BE2C (cell line): ENCODE measurements around the gene ADPGK.
"Not testable (repeated sequence)": the region's sequence is repeated elsewhere in the genome, so short reads cannot be mapped to it uniquely, and the experiment has no call there.

ENCODE experiments used
- DNase-seq: peaks from one replicate; pipeline ENCODE4 v3.0.0-alpha.2; 2020
- H3K27me3 ChIP-seq: fragments of 250-450 bp; sonication (Bioruptor Pico); 2 replicates; pipeline ENCODE4 v1.5.1; 2020; ENCODE audit warnings: mild to moderate bottlenecking
- H3K36me3 ChIP-seq: fragments of 250-450 bp; sonication (Bioruptor Pico); 2 replicates; pipeline ENCODE4 v1.5.1; 2020; ENCODE audit warnings: mild to moderate bottlenecking
- H3K4me1 ChIP-seq: fragments of 250-450 bp; sonication (Bioruptor Pico); 2 replicates; pipeline ENCODE4 v1.5.1; 2020
- H3K4me3 ChIP-seq: 2 replicates; pipeline ENCODE4 v1.5.1; 2011; ENCODE audit warnings: low read depth, low read length
- H3K9me3 ChIP-seq: fragments of 250-450 bp; sonication (Bioruptor Pico); 2 replicates; pipeline ENCODE4 v1.5.1; 2020
- TF ChIP-seq, protein P1 (sequence below): IDR thresholded peaks from 2 replicates; pipeline ENCODE4 v1.5.1; 2012; ENCODE audit warnings: mild to moderate bottlenecking, low read depth, low read length

ADPGK gene

DNA sequence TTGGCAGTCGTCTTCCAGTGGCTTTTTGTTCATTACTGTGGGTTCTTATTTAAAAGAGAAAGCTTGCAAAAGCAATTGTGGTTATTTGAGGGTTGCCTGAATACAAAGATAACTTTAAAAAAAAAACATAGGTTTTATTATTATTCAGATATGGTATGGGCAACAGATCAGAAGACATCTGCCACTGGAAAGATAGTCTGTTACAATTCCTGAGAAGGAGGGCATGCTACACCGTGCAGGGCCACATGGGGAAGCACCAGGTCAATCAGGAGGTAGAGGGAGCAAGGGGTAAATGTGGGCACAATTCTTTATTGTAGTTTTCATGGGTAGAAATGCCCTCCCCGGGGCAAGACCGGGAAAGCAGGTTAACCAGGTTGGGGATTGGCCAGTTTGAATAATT lies 51.0 kb downstream of the ADPGK start:
- H3K36me3 ChIP-seq = peaks cover 5% of the 10 kb centered on the region
- H3K4me1 ChIP-seq = peaks cover 6% of the 10 kb centered on the region
- no peaks in the 10 kb centered on the region for H3K27me3 ChIP-seq
- H3K4me3 ChIP-seq = no peak overlapping the region
- H3K9me3 ChIP-seq = no peaks in the 10 kb centered on the region
- DNase-seq = no peak
- TF ChIP-seq, protein P1, sequence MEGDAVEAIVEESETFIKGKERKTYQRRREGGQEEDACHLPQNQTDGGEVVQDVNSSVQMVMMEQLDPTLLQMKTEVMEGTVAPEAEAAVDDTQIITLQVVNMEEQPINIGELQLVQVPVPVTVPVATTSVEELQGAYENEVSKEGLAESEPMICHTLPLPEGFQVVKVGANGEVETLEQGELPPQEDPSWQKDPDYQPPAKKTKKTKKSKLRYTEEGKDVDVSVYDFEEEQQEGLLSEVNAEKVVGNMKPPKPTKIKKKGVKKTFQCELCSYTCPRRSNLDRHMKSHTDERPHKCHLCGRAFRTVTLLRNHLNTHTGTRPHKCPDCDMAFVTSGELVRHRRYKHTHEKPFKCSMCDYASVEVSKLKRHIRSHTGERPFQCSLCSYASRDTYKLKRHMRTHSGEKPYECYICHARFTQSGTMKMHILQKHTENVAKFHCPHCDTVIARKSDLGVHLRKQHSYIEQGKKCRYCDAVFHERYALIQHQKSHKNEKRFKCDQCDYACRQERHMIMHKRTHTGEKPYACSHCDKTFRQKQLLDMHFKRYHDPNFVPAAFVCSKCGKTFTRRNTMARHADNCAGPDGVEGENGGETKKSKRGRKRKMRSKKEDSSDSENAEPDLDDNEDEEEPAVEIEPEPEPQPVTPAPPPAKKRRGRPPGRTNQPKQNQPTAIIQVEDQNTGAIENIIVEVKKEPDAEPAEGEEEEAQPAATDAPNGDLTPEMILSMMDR = 0 out of 2 replicates have a peak, but pooled peaks have one; percentile 3

DNA sequence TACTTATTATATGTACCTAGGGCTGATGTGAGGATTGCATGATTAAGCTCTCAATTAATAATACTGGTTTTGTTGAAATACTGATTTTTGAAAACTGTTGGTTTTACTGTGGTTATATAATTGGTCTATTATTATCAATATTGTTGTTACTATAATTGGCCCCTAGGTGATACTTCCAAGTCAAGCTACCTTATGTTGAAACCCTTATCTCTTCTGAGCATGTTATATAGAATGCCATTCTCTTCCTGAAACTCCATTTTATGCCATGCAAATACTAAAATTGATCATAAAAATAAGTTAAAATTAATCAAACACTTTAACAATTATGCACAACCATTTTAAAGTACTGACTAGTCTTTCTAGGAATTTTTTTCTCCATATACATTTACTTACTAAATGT lies 51.5 kb downstream of the ADPGK start:
- Histone ChIP-seq H3K9me3 (no peaks in the 10 kb centered on the region), H3K4me1 (peaks cover 6% of the 10 kb centered on the region), H3K4me3 (no peak overlapping the region), H3K36me3 (peaks cover 5% of the 10 kb centered on the region), H3K27me3 (no peaks in the 10 kb centered on the region)
- DNase-seq = no peak
- TF ChIP-seq, protein P1 = no peak

DNA sequence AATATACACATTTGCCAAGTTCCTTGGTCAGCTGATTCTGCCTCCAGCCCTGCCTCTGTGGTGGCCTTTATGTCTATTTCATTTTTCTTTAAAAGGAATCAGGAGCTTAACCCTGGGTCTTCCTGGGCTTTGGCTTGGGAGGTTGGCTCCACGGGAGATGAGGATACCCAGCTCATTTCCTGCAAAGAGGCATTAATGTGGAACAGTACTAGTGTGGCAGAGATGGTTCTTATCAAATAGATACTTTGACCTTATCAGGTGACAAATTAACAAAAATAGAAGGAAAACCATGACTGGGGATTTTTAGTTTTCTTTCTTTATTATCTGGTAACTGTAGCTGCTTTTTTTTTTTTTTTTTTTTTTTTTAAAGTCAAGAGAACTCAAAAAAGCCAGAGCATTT lies 54.7 kb downstream of the ADPGK start:
- Histone ChIP-seq H3K9me3 (no peaks in the 10 kb centered on the region), H3K4me1 (peaks cover under 1% of the 10 kb centered on the region; the same call in 1 of the 2 replicates), H3K27me3 (no peaks in the 10 kb centered on the region), H3K36me3 (peaks cover 5% of the 10 kb centered on the region), H3K4me3 (no peak overlapping the region)
- DNase-seq = no peak
- TF ChIP-seq, protein P1 = no peak

DNA sequence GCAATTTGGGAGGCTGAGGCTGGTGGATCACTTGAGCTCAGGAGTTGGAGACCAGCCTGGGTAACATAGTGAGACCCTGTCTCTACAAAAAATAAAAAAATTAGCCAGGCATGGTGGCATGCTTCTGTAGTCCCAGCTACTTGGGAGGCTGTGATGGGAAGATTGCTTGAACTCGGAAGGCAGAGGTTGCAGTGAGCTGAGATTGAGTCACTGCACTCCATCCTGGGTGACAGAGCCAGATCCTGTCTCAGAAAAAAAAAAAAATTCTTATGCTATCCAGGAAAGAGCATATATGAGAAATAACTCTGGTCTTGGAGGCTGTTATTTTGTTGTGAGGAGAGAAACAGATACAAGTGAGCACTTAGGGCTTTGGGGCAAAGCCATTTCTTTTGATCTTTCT lies 55.3 kb downstream of the ADPGK start:
- H3K9me3 ChIP-seq, H3K27me3 ChIP-seq, H3K4me3 ChIP-seq, H3K4me1 ChIP-seq, H3K36me3 ChIP-seq, DNase-seq: not testable (repeated sequence)

DNA sequence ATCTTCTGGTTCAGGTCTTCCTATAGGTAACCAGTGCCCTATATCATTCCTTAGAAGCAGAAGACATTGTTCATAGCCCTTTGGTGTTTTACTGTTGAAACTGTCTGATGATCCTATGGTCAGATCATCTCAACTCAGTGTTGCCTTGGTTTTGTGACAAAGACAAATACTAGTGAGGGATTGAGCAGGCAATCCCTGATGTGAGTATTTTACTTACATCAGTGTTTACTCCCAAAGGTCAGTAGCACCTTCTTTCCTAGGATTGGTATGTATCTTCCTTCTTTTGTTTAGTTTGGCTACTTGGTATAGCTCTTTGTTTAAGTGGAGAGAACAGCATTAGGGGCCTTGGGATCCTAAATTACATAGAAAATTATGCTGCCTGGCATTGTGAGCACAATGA lies 56.4 kb downstream of the ADPGK start:
- peaks cover 5% of the 10 kb centered on the region for H3K36me3 ChIP-seq

DNA sequence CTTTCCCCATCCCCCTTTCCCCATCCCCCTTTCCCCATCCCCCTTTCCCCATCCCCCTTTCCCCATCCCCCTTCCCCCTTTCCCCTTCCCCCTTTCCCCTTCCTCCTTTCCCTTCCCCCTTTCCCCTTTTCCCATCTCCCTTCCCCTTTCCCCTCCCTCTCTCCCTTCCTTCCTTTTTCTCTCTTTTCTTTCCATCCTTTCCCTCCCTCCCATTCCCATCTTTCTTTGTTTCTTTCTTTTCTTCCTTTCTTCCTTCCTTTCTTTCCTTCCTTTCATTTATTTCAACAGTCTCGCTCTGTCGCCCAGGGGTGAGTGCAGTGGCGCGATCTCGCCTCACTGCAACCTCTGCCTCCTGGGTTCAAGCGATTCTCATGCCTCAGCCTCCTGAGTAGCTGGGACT lies 57.7 kb downstream of the ADPGK start:
- not testable (repeated sequence) for H3K4me1 ChIP-seq, H3K27me3 ChIP-seq, H3K36me3 ChIP-seq, H3K4me3 ChIP-seq, H3K9me3 ChIP-seq, DNase-seq

More for the DNA sequence above, 56.4 kb downstream of the ADPGK start:
- Histone ChIP-seq H3K27me3 (no peaks in the 10 kb centered on the region), H3K4me1 (no peaks in the 10 kb centered on the region), H3K4me3 (no peak overlapping the region), H3K9me3 (no peaks in the 10 kb centered on the region)
- TF ChIP-seq, protein P1 = no peak
- DNase-seq = no peak

DNA sequence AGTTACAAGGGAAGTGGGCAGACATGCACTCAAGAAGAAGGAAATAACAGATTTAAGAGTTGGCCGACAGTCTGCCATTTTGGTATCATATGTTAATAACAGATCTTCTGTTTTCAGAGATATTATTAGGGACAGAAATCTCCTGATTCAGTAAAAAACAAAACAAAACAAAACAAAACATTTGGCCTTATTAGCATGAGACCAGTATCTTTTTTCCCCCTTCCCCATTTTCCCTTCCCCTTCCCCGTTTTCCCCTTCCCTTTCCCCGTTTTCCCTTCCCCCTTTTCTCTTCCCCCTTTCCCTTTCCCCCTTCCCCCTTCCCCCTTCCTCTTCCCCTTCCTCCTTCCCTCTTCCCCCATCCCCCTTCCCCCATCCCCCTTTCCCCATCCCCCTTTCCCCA lies 58.1 kb downstream of the ADPGK start:
- TF ChIP-seq, protein P1 = no peak
- Histone ChIP-seq H3K36me3 (no peaks in the 10 kb centered on the region), H3K4me1 (no peaks in the 10 kb centered on the region), H3K4me3 (no peak overlapping the region), H3K27me3 (no peaks in the 10 kb centered on the region), H3K9me3 (no peaks in the 10 kb centered on the region)
- no peak for DNase-seq
